ENCODE data around the gene RGS10. TPM values are rescaled to one million over a fixed set of nuclear protein-coding genes. Genes with fewer than 3 reads are reported as not detected.
A peak's percentile ranks its signal among the peaks of the same experiment; 100 is the strongest.

RGS10 gene
- total RNA-seq, 4 donors from 2014 or later: 18.6 to 32.6 (median 28.4) TPM

DNA sequence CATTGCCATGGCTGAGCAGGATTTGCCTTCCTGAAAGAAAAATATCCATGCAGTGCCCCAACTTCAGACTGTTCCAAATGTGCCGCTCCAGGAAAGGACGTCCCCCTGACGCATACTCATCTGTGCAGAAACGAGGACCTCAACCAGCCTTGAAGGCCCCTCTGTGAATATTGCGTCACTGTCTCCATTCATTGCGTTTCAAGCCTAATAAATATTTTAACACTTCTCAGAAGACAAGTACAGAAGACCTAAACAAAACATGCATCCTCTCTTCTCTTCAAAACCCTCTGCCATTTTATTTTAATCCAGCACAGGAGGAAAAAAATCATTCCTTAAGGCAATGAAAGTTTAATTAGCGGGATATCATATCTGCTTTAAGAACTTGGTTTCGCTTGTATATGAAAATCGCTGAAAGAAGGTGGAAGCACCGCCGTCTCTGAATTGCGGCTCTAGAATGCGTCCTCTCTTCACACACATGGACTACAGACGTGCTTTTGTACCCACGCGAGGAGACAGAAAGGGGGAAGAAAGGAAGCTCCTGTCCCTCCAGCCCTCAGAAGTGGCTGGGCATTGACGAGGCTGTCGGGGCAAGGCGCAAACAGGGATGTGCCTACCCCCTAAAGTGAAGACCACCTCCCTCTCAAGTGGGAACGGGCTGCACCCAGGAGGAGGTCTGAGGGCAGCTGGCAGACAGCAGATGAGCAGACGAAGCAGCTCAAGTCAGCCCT lies 36.8 kb downstream of the RGS10 start:
- Histone ChIP-seq H3K36me3 (peaks cover 0 to 25% (median 0%) of the 10 kb centered on the region in 3 donors), H3K4me3 (no peak overlapping the region), H3K4me1 (peaks cover 0 to 12% (median 0%) of the 10 kb centered on the region in 4 donors), H3K9me3 (no peaks in the 10 kb centered on the region), H3K27ac (no peak overlapping the region), H3K27me3 (no peaks in the 10 kb centered on the region)
- 68 to 70% methylated on average over 20 to 21 of the region's 21 CpGs for WGBS, 2 donors
- TF ChIP-seq, protein P1, sequence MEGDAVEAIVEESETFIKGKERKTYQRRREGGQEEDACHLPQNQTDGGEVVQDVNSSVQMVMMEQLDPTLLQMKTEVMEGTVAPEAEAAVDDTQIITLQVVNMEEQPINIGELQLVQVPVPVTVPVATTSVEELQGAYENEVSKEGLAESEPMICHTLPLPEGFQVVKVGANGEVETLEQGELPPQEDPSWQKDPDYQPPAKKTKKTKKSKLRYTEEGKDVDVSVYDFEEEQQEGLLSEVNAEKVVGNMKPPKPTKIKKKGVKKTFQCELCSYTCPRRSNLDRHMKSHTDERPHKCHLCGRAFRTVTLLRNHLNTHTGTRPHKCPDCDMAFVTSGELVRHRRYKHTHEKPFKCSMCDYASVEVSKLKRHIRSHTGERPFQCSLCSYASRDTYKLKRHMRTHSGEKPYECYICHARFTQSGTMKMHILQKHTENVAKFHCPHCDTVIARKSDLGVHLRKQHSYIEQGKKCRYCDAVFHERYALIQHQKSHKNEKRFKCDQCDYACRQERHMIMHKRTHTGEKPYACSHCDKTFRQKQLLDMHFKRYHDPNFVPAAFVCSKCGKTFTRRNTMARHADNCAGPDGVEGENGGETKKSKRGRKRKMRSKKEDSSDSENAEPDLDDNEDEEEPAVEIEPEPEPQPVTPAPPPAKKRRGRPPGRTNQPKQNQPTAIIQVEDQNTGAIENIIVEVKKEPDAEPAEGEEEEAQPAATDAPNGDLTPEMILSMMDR (IDR thresholded peaks at IDR 0.05): no peak
- TF ChIP-seq POLR2A (IDR thresholded peaks at IDR 0.05): no peak
- TF ChIP-seq EP300 (IDR thresholded peaks at IDR 0.05): no peak
- no peak for DNase-seq (ENCODE audit: low spot score in 2 of 2)

DNA sequence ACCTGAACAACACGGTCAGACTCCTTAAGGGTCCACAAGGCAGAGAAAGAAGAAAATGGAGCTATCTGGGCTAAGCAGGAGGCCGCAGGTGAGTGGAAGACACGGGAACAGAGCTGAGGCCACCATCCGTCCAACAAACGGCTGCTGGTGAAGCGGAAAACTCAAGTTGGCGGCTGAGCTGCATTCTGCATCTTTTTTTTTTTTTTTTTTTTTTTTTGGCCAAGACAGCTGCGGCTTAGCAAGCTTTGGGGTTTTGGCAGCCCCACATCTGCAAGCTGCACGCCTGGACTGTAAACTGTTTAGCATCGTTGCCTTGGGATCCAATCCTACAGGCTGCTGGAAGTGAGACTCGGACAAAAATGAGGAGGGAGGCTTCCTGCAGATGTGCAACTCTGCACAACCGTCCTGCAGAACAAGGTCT lies 37.4 kb downstream of the RGS10 start:
- TF ChIP-seq EP300 (IDR thresholded peaks at IDR 0.05): no peak
- no peak for TF ChIP-seq POLR2A (IDR thresholded peaks at IDR 0.05)
- TF ChIP-seq, protein P1 (IDR thresholded peaks at IDR 0.05): no peak

DNA sequence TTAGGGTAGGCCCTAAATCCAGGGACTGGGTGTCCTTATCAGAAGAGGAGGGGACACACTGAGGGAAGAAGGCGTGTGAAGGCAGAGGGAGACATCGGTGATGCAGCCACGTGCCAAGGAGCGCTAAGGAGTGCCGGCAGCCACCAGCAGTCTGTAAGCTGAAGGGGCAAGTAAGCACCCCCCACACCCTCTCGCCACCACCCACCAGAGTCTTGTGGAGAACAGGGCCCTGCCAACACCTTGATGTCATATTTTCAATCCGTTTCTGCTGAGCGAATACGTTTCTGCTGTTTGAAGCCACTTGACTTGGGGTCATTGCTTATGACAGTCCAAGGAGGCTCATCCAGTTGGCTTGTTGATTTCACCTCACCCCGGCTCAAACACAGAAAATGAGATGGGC lies 37.9 kb downstream of the RGS10 start:
- H3K27ac ChIP-seq: no peak overlapping the region
- no peak for DNase-seq (ENCODE audit: low spot score in 2 of 2)
- no peaks in the 10 kb centered on the region for H3K27me3 ChIP-seq
- 92 to 94% methylated on average over 10 of the region's 10 CpGs for WGBS, 2 donors
- no peaks in the 10 kb centered on the region for H3K9me3 ChIP-seq
- peaks cover 0 to 12% (median 0%) of the 10 kb centered on the region in 4 donors for H3K4me1 ChIP-seq
- peaks cover 0 to 20% (median 0%) of the 10 kb centered on the region in 3 donors for H3K36me3 ChIP-seq
- TF ChIP-seq, protein P1 (IDR thresholded peaks at IDR 0.05): no peak
- TF ChIP-seq EP300 (IDR thresholded peaks at IDR 0.05) (no peak), POLR2A (IDR thresholded peaks at IDR 0.05) (no peak)
- H3K4me3 ChIP-seq: no peak overlapping the region

More for the DNA sequence above, 37.4 kb downstream of the RGS10 start:
- Histone ChIP-seq H3K36me3 (peaks cover 0 to 24% (median 0%) of the 10 kb centered on the region in 3 donors), H3K9me3 (no peaks in the 10 kb centered on the region), H3K4me1 (peaks cover 0 to 17% (median 0%) of the 10 kb centered on the region in 4 donors), H3K27ac (no peak overlapping the region), H3K4me3 (no peak overlapping the region), H3K27me3 (no peaks in the 10 kb centered on the region)
- 65 to 81% methylated on average over 12 of the region's 12 CpGs for whole genome bisulfite sequencing, 2 donors
- no peak for DNase-seq (ENCODE audit: low spot score in 2 of 2)

- DNase-seq (ENCODE audit: low spot score in 2 of 2): no peak
- Histone ChIP-seq H3K27ac (no peak overlapping the region), H3K36me3 (peaks cover 0 to 19% (median 0%) of the 10 kb centered on the region in 3 donors), H3K27me3 (no peaks in the 10 kb centered on the region), H3K9me3 (no peaks in the 10 kb centered on the region), H3K4me1 (peaks cover 0 to 12% (median 0%) of the 10 kb centered on the region in 4 donors), H3K4me3 (no peak overlapping the region)
- TF ChIP-seq EP300 (IDR thresholded peaks at IDR 0.05): no peak
- no peak for TF ChIP-seq POLR2A (IDR thresholded peaks at IDR 0.05)
- TF ChIP-seq, protein P1 (IDR thresholded peaks at IDR 0.05): no peak
- 95 to 98% methylated on average over 5 of the region's 5 CpGs for WGBS, 2 donors
Measured at GRCh38 chr10:119503821-119504220, 38.7 kb downstream of the RGS10 start.

GRCh38 chr10:119502618-119503155 lies 39.8 kb downstream of the RGS10 start:
- Histone ChIP-seq H3K4me3 (no peak overlapping the region), H3K27me3 (no peaks in the 10 kb centered on the region), H3K27ac (peak overlapping the region in 1 of 4 donors; percentile 40), H3K36me3 (peaks cover 0 to 11% (median 0%) of the 10 kb centered on the region in 3 donors), H3K4me1 (peaks cover 0 to 12% (median 0%) of the 10 kb centered on the region in 4 donors), H3K9me3 (no peaks in the 10 kb centered on the region)
- DNase-seq (ENCODE audit: low spot score in 2 of 2): no peak
- 69 to 78% methylated on average over 16 to 19 of the region's 19 CpGs for WGBS, 2 donors
- TF ChIP-seq, protein P1 (IDR thresholded peaks at IDR 0.05): no peak
- no peak for TF ChIP-seq EP300 (IDR thresholded peaks at IDR 0.05)

Data from tibial nerve (tissue), 4 donors.